Measurements from ENCODE around the gene MFSD2B.
"Not testable (repeated sequence)": the region's sequence is repeated elsewhere in the genome, so short reads cannot be mapped to it uniquely, and the experiment has no call there.

The MFSD2B gene

GRCh38 chr2:24019729-24020128 lies 9.8 kb downstream of the MFSD2B start:
- no peak for DNase-seq (ENCODE audit: low spot score)

- no peak for DNase-seq (ENCODE audit: low spot score)
Observed at GRCh38 chr2:24020244-24020643, 10.4 kb downstream of the MFSD2B start.

DNA sequence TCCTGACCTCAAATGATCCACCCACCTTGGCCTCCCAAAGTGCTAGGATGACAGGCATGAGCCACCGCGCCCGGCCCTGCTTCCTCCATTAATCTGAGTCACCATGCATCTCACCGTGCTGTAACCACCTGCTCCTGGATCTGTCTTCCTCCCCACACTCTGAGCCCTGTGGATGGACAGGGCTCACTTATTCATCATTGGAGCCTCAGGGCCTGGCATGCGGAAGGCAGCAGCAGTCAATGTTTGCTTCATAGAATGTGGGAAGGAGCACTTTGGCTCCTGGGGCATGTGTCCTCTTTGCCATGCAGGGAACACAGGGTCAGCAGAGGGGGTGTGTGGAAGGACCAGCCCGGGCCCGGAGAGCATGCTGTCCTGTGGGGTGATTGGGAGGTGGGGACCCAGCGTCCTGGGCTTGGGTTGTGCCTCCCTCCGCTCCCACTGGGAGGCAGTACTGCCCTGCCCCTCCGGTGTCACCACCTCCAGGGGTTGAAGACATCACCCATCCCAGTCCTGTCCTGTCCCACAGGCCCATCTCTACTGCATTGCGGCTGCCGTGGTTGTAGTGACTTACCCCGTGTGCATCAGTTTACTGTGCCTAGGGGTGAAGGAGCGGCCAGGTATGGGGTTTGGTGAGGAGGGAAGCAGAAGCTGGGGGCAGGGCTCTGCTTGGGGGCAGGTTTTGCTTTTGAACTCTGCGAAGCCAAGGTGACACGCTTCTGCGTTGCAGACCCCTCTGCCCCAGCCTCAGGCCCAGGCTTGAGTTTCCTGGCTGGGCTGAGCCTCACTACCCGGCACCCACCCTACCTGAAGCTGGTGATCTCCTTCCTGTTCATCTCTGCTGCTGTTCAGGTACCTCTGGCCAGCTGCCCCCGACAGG lies 11.5 kb downstream of the MFSD2B start:
- DNase-seq (ENCODE audit: low spot score) = no peak

- no peak for DNase-seq (ENCODE audit: low spot score)
Observed at GRCh38 chr2:24022324-24022974, 12.6 kb downstream of the MFSD2B start.

DNA sequence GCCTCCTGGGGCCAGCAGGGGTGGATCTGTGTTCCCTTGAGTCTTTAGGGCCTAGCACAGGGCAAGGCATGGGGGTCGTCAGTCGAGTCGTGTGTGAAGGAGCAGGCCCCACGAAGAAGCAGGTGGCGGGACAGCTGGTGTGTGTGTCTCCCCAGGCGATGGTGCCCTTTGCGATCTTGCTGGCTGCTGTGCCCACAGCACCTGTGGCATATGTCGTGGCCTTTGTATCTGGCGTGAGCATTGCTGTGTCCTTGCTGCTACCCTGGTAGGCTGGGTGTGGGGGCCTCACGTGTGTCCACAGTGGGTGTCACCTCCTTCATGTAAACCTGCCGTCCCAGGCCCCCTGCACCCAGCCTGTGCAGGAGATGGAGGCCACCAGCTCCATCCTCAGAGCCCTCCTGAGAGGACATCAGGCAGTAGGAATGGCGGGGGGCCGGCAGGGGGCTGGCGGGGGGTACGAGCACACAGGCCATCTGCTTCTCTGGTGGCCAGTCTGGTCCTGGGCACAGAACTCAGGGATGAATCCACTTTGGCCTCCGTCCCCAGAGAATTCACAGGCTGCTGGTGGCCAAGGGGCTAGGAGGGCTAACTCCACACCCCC lies 13.2 kb downstream of the MFSD2B start:
- DNase-seq (ENCODE audit: low spot score) = no peak

DNA sequence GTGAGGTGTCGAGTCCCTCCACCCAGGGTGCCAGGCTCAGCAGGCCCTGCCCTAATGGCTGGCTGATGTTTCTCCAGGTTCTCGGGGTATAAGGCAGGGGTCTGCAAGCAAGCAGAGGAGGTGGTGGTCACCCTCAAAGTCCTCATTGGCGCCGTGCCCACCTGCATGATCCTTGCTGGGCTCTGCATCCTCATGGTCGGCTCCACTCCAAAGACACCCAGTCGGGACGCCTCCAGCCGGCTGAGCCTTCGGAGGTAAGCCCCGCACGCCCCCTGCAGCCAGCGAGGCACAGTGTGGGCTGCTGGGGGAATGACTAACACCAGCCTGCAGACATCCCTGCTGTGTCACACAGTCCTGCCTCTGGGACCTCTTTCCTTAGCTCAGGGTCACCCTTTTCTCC lies 14.1 kb downstream of the MFSD2B start:
- DNase-seq (ENCODE audit: low spot score) = no peak

DNA sequence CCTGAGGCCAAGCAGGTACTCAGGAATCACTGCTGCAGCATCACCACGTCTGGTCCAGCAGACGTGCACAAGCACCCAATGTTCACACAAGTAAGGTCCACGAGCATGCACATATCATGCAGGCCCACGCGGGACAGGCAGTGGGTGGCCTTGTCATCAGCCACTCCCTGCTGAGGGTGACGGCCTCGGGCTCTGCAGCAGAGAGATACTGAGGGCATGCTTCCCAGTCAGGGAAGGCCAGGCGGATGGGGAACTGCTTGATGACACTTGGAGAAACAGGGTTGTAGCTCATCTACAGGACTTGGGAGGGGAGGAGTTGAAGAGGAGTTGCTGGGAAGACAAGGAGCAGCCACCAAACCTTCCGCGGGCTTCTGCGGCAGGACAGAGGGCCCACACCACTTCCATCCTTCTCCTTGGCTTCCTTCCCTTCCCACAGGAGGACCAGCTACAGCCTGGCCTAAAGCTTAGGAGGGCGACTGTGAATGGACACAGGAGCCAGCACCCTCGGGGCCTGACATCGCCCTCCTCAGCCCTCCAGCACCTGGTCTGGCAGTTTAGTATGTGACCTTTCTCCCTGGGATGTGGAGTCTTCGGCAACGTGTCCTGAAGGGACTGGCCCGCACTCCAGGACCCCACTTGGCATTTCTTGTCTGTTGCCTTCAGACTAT lies 15.2 kb downstream of the MFSD2B start:
- DNase-seq (ENCODE audit: low spot score) = no peak

DNA sequence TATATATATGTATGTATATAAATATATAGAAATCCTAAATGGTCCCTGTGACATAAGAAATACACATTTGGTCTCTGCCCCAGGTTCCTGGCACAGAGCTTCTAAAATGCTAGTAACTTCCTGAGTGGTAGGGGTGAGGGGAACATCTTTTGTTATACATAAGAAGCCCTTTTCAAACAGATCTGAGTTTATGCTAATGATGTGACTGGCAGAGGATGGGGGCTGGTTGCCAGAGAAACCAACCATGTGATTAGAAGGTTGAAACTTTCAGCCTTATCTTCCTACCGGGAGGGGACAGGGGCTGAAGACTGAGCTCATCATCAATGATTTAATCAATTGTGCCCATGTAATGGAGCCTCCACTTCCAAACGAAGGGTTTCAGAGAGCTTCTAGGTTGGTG lies 16.3 kb downstream of the MFSD2B start:
- no peak for DNase-seq (ENCODE audit: low spot score)

GRCh38 chr2:24038786-24039499 lies 29.1 kb downstream of the MFSD2B start:
- no peak for DNase-seq (ENCODE audit: low spot score)

- DNase-seq (ENCODE audit: low spot score) = no peak
Observed at GRCh38 chr2:24040511-24040910, 30.6 kb downstream of the MFSD2B start.

- DNase-seq (ENCODE audit: low spot score) = not testable (repeated sequence)
Observed at GRCh38 chr2:24043133-24043532, 33.2 kb downstream of the MFSD2B start.

DNA sequence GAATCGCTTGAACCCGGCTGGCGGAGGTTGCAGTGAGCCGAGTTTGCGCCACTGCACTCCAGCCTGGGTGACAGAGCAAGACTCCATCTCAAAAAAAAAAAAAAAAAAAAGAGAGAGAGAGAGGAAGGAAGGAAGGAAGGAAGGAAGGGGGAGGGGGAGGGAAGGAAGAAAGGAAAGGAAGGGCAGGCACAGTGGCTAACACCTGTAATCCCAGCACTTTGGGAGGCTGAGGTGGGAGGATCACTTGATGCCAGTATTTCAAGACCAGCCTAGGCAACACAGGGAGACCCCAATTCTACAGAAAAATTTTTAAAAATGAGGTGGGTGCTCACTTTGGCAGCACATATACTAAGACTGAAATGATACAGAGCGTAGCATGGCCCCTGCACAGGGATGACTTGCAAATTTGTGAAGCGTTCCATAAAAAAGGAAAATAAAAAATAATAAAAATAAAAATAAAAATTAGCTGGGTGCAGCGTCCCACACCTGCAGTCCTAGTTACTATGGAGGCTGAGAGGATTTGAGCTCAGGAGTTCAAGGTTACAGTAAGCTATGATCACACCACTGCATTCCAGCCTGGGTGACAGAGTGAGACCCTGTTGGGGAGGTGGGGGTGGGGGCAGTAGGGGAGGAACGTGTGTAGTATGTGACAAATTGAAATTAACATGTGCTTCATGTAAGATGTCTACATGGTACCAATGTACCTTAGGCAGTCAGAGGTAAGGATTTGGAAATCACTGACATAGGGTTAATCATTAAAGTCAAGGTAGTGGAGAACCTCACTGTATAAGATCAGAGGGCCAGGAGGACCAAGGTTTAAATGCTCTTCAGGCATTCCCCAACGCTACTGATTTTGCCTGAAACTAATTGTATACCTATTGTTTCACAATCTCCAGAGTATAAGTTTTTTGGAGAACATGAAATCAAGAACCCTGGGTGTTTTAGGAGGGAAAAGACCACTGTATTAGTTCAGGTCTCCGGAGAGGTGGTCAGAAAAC lies 35.9 kb downstream of the MFSD2B start:
- no peak for DNase-seq (ENCODE audit: low spot score)

- no peak for DNase-seq (ENCODE audit: low spot score)
Observed at GRCh38 chr2:24046599-24046929, 36.7 kb downstream of the MFSD2B start.

- DNase-seq (ENCODE audit: low spot score) = peak; percentile 91
Observed at GRCh38 chr2:24046930-24047702, 37.2 kb downstream of the MFSD2B start, which contains the start of gene WDCP. WDCP (minus strand) TSS chr2:24047391; CDS start chr2:24039494, 7,897 bp downstream.

GRCh38 chr2:24047703-24048033 lies 37.8 kb downstream of the MFSD2B start:
- DNase-seq (ENCODE audit: low spot score) = no peak

DNA sequence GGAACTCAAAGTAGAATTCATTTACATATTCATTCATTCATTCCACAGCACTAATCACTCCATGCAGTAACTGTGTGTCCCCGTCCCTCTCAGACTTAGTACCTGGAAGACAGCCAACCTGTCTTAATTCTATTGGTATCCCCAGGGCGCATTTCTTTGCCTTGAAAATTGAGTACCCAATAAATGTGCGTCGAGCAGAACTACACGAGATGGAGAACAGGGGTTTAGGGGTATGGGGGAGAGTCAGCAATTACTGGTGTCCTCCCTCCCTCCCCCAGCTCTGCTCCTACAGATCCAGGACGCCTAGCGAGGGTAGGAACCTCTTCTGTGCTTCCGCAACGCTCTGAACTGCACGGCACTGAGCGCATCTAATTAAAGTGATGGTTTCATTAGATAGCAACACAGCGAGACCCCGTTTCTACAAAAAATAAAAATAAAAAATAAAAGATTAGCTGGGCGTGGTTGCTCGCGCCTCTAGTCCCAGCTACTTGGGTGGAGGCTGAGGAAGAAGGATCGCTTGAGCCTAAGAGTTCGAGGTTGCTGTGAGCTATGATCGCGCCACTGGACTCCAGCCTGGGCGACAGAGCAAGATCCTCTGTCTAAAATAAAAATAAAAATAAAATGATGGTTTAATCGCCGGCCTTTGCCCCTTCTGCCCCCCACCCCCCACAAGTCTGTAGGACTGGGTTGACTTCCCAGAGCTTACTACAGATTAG lies 39.0 kb downstream of the MFSD2B start:
- no peak for DNase-seq (ENCODE audit: low spot score)

DNA sequence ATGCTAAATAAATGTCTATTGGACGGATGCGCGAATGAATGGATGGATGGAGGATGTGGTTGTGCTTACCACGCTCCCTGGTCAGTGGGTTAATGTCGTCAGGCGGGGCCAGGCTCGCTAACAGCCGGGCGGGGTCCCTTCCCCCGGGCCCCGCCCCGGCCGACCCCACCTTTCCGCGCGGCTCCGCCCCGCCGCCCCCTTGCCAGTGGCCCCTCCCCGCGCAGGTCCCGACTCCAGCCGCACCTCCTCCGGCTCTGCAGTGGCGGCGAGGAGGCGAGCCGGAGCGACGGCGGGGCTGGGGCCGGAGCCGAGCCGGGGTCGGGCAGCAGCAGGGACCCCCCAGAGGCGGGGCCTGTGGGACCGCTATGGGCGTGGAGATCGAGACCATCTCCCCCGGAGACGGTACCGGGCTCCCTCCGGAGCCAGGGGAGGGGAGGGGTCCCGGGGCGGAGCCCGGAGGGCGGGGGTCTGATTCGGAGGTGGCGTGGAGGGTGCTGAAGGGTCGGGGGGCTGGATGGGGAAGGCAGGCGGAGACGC lies 39.7 kb downstream of the MFSD2B start, which contains the start of gene FKBP1B:
FKBP1B (plus strand) TSS at position 257 of the 537 bp plus-strand sequence; CDS start at position 366, 109 bp downstream.
- peak; percentile 72 for DNase-seq (ENCODE audit: low spot score)

DNA sequence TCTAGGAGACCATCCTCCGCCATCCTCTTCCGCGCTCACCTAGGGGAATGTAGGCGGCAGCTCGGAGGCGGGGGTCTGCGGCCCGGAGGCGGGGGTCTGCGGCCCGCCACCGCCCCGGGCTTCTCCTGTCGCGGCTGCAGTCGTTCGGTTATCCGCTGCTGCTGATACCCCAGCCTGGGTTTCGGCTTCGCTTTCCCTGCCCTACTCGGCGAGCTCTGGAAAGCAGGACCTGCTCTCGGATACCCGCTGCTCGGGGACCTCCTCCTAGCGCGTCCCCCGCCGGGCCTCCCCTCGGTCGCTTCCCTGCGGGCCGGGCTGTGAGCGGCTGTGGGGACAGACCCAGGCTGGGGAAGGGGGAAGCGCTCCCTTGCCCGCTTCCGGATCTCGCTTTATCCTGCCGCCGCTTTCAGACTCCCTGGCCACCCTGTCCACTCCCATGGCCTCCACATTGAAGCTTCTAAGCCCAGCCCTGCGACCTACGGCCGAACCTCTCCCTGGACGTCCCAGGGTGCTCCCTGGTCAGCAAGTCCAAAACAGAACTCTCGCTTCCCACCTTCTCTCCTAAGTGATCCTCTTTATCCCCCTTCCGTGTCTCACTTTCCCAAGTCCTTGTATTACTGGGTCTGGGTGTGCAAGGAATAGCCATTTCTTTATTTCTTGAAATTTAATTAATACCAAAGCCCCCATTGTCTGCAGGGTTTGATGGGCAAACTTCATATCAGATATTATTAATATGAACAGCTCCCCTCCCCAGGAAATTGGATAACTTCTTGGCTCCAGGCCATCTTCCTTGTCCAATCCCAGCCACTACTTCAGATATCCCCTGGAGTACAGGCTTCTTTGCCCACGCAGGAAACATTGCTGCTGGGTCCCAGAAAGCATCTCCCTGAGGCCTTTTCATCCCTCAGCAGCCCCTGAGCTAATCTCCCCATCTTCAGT lies 40.4 kb downstream of the MFSD2B start:
- DNase-seq (ENCODE audit: low spot score) = peak; percentile 76

All from left forelimb (tissue), 1 donor.